Breast epithelium (tissue), 3 donors: Measurements from ENCODE around the gene SLC35F3.

Source experiments
- CTCF ChIP-seq, 3 donors: fragments of 450-650 bp; IDR thresholded peaks; one replicate each; pipeline ENCODE4 v1.5.1; 2016 to 2017; ENCODE audit warnings: antibody characterized with exemption in 3 of 3, mild to moderate bottlenecking in 3 of 3, moderate library complexity in 3 of 3
- POLR2A ChIP-seq: fragments of 450-650 bp; IDR thresholded peaks from one replicate; pipeline ENCODE4 v1.6.1; 2016; ENCODE audit warnings: antibody characterized with exemption, mild to moderate bottlenecking, moderate library complexity

DNA sequence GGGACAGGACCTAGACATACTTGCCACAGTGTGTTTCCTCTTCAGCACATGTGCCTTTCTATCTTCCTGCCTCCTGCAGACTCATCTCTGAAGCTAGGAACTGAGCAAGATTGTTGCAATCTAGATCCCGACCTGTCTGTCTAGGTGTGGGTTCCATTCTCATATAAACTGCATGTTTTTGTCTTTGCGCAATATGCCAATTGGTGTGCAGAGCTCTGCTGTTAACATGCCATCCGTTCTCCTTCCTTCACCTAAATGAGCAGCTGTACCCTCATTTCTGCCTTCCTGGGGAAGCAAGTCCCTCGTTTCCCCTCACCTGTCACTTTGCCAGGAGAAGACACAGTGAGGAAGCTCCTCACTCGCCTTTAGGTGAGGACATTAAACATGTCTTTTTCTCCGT, 55.5 kb downstream of the SLC35F3 start:
- TF ChIP-seq CTCF (IDR thresholded peaks at IDR 0.05): no peak
- no peak for TF ChIP-seq POLR2A
